ENCODE measurements around the gene KCNH1.

DNA sequence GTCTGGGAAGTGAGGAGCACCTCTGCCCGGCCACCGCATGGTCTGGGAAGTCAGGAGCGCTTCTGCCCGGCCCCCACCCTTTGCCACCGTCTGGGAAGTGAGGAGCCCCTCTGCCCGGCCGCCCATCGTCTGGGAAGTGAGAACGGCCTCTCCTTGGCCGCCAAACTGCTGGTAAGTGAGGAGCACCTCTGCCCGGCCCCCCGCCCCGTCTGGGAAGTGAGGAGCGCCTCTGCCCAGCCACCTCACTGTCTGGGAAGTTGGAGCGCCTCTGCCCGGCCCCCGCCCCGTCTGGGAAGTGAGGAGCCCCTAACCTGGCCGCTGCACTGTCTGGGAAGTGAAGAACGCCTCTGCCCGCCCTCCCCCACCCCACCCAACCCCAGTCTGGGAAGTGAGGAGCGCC is 22.6 kb downstream of the KCNH1 start:
- TF ChIP-seq POLR2A (IDR thresholded peaks at IDR 0.05) (no peak), CTCF (IDR thresholded peaks at IDR 0.05 in 4 of 5, conservative IDR thresholded peaks at IDR 0.05 in 1 of 5) (no peak)
